Esophagus muscularis mucosa (tissue), 4 donors: ENCODE measurements around the gene MACROD2. TPM values are rescaled to one million over a fixed set of nuclear protein-coding genes. Genes with fewer than 3 reads are reported as not detected.

Experiments
- DNase-seq: peaks from one replicate; pipeline ENCODE4 v3.0.0-alpha.2; 2017; ENCODE audit errors: extremely low spot score
- H3K27ac ChIP-seq, 4 donors: fragments of 200-600 bp; sonication (generic); replicated peaks in 1 of 4; 1 replicate in 3 of 4; 2 replicates in 1 of 4; pipeline ENCODE4 v1.5.1; 2016 to 2019; ENCODE audit warnings: mild to moderate bottlenecking in 1 of 4
- H3K27me3 ChIP-seq, 4 donors: fragments of 200-600 bp; sonication (generic); one replicate each; pipeline versions ENCODE4 v1.5.1 to v1.6.0; 2016 to 2019
- H3K36me3 ChIP-seq, 4 donors: fragments of 200-600 bp; sonication (generic); one replicate each; pipeline ENCODE4 v1.5.1; 2016 to 2019
- H3K4me1 ChIP-seq, 4 donors: fragments of 200-600 bp; sonication (generic); one replicate each; pipeline ENCODE4 v1.5.1; 2016 to 2019
- H3K4me3 ChIP-seq, 4 donors: fragments of 200-600 bp; sonication (generic); 1 replicate in 2 of 4; 2 replicates in 2 of 4; pipeline ENCODE4 v1.5.1; 2016 to 2019; ENCODE audit warnings: mild to moderate bottlenecking in 4 of 4, moderate library complexity in 1 of 4
- H3K9me3 ChIP-seq, 4 donors: fragments of 200-600 bp; sonication (generic); 1 replicate in 3 of 4; 2 replicates in 1 of 4; pipeline ENCODE4 v1.5.1; 2016 to 2019
- CTCF ChIP-seq, 3 experiments: fragments of 200-600 bp in 2 of 3; fragments of 450-650 bp in 1 of 3; sonication (generic) in 2 of 3; IDR thresholded peaks; one replicate each; pipeline ENCODE4 v1.5.1; 2017 to 2019; ENCODE audit warnings: antibody characterized with exemption in 3 of 3, mild to moderate bottlenecking in 2 of 3, moderate library complexity in 1 of 3
- EP300 ChIP-seq: sonication (generic); formaldehyde crosslinking; IDR thresholded peaks from one replicate; pipeline ENCODE4 v1.6.1; 2017; ENCODE audit warnings: antibody characterized with exemption
- POLR2A ChIP-seq: fragments of 450-650 bp; IDR thresholded peaks from one replicate; pipeline ENCODE4 v1.6.1; 2017; ENCODE audit warnings: antibody characterized with exemption, moderate library complexity, mild to moderate bottlenecking, low read depth
- POLR2AphosphoS5 ChIP-seq, 2 donors: sonication (generic); formaldehyde crosslinking; IDR thresholded peaks; one replicate each; pipeline ENCODE4 v1.6.1; 2017; ENCODE audit warnings: antibody characterized with exemption in 2 of 2
- WGBS: methylation state at CpG from one replicate; pipeline ENCODE4 v1.1.5; 2018; 5-methylcytosine and 5-hydroxymethylcytosine counted together
- intact Hi-C: fragments of 100-400 bp; cut with DNase I; formaldehyde crosslinking; loops from one replicate; pipeline ENCODE4 v1.15.1; 2023
- total RNA-seq, 4 donors: library from RNA; depleted of rRNA; stranded (reverse); fragments of >200 nt; gene quantifications; one replicate each; pipeline versions ENCODE4 v1.1.0 to v1.2.1, GENCODE V29; 2016

Gene MACROD2
- total RNA-seq, 4 donors from 2014 or later = 1.4 to 3.6 (median 2.6) TPM

- Histone ChIP-seq H3K4me1 (no peaks in the 10 kb centered on the region), H3K27me3 (no peaks in the 10 kb centered on the region), H3K36me3 (no peaks in the 10 kb centered on the region), H3K27ac (no peak overlapping the region), H3K9me3 (no peaks in the 10 kb centered on the region), H3K4me3 (no peak overlapping the region)
- no peak for DNase-seq
- no peak for TF ChIP-seq EP300
- no peak for TF ChIP-seq CTCF (IDR thresholded peaks at IDR 0.05)
- no peak for TF ChIP-seq POLR2A
- TF ChIP-seq POLR2AphosphoS5 (IDR thresholded peaks at IDR 0.05) = no peak
- 84% methylated on average over 2 of the region's 2 CpGs for WGBS
- intact Hi-C loops = no loop called here
Measured at GRCh38 chr20:15645816-15646215, 1650.5 kb downstream of the MACROD2 start.

GRCh38 chr20:15653396-15654207 lies 1658.3 kb downstream of the MACROD2 start:
- TF ChIP-seq CTCF (IDR thresholded peaks at IDR 0.05) = no peak
- TF ChIP-seq POLR2AphosphoS5 (IDR thresholded peaks at IDR 0.05) = no peak
- no peak for TF ChIP-seq EP300
- no peak for TF ChIP-seq POLR2A
- H3K4me3 ChIP-seq = no peak overlapping the region
- intact Hi-C loops = no loop called here
- H3K27ac ChIP-seq = no peak overlapping the region
- H3K4me1 ChIP-seq = peaks cover 0 to 7% (median 2%) of the 10 kb centered on the region in 4 donors
- no peaks in the 10 kb centered on the region for H3K27me3 ChIP-seq
- DNase-seq = no peak
- H3K9me3 ChIP-seq = no peaks in the 10 kb centered on the region
- no peaks in the 10 kb centered on the region for H3K36me3 ChIP-seq
- 90% methylated on average over 8 of the region's 8 CpGs for WGBS

- WGBS = 72% methylated on average over 2 of the region's 2 CpGs
- no peaks in the 10 kb centered on the region for H3K36me3 ChIP-seq
- H3K9me3 ChIP-seq = no peaks in the 10 kb centered on the region
- H3K4me1 ChIP-seq = peaks cover 0 to 7% (median 2%) of the 10 kb centered on the region in 4 donors
- no peak overlapping the region for H3K4me3 ChIP-seq
- TF ChIP-seq CTCF (IDR thresholded peaks at IDR 0.05) = peak; percentile 23 to 53 (median 28)
- TF ChIP-seq EP300 = no peak
- intact Hi-C loops = no loop called here
- H3K27me3 ChIP-seq = no peaks in the 10 kb centered on the region
- DNase-seq = no peak
- H3K27ac ChIP-seq = no peak overlapping the region
Measured at GRCh38 chr20:15654208-15654649, 1658.9 kb downstream of the MACROD2 start.

GRCh38 chr20:15655295-15655874 lies 1660.1 kb downstream of the MACROD2 start:
- no peaks in the 10 kb centered on the region for H3K36me3 ChIP-seq
- H3K9me3 ChIP-seq = no peaks in the 10 kb centered on the region
- no peaks in the 10 kb centered on the region for H3K27me3 ChIP-seq
- intact Hi-C loops = no loop called here
- H3K27ac ChIP-seq = no peak overlapping the region
- no peak overlapping the region for H3K4me3 ChIP-seq
- TF ChIP-seq POLR2A (no peak), POLR2AphosphoS5 (IDR thresholded peaks at IDR 0.05) (no peak), CTCF (IDR thresholded peaks at IDR 0.05) (no peak), EP300 (no peak)
- no peak for DNase-seq
- WGBS = 63% methylated on average over 7 of the region's 7 CpGs
- peaks cover 0 to 7% (median 2%) of the 10 kb centered on the region in 4 donors for H3K4me1 ChIP-seq
